Measurements from ENCODE around the gene AAK1. TPM values are rescaled to one million over a fixed set of nuclear protein-coding genes. Genes with fewer than 3 reads are reported as not detected.
A peak's percentile ranks its signal among the peaks of the same experiment; 100 is the strongest.

AAK1 gene
- total RNA-seq, 1 donor from 2014 or later = 108 TPM

DNA sequence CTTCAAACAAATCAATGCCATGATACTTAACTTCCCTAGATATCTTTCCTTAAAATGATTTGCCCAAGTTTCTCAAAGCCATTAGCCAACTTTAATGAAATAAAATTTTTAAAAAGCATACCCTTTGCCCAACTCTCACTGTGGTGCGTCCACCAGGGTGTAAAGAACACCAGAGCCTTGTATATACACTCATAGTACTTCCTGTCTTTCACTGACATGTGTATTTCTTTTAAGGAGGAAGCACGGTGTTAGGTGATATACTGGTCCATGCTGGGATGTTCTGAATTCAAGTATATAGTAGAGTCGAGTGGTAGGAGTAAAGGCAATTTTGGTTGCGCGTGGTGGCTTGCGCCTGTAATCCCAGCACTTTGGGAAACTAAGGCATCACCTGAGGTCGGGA is 22.7 kb downstream of the AAK1 start:
- Mint-ChIP-seq H3K9me3 (ENCODE audit: unreplicated experiment) (no peaks in the 10 kb centered on the region), H3K36me3 (ENCODE audit: low read depth, unreplicated experiment) (peaks cover 6% of the 10 kb centered on the region), H3K27me3 (ENCODE audit: low read depth, unreplicated experiment) (no peaks in the 10 kb centered on the region), H3K27ac (ENCODE audit: unreplicated experiment) (no peak overlapping the region), H3K4me3 (ENCODE audit: unreplicated experiment) (no peak overlapping the region), H3K4me1 (ENCODE audit: low read depth, unreplicated experiment) (peaks cover 6% of the 10 kb centered on the region)
- H3K4me1 ChIP-seq (ENCODE audit: insufficient read depth, low read length) = peaks cover 9% of the 10 kb centered on the region
- no peak overlapping the region for H3K9ac ChIP-seq (ENCODE audit: low read length)
- peaks cover 94% of the 10 kb centered on the region for H4K20me1 ChIP-seq (ENCODE audit: insufficient read depth, low read length)
- TF ChIP-seq, protein P1, sequence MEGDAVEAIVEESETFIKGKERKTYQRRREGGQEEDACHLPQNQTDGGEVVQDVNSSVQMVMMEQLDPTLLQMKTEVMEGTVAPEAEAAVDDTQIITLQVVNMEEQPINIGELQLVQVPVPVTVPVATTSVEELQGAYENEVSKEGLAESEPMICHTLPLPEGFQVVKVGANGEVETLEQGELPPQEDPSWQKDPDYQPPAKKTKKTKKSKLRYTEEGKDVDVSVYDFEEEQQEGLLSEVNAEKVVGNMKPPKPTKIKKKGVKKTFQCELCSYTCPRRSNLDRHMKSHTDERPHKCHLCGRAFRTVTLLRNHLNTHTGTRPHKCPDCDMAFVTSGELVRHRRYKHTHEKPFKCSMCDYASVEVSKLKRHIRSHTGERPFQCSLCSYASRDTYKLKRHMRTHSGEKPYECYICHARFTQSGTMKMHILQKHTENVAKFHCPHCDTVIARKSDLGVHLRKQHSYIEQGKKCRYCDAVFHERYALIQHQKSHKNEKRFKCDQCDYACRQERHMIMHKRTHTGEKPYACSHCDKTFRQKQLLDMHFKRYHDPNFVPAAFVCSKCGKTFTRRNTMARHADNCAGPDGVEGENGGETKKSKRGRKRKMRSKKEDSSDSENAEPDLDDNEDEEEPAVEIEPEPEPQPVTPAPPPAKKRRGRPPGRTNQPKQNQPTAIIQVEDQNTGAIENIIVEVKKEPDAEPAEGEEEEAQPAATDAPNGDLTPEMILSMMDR (IDR thresholded peaks at IDR 0.05; ENCODE audit: insufficient read depth, low read depth, low read length) = no peak
- TF ChIP-seq EZH2 (IDR thresholded peaks at IDR 0.05; ENCODE audit: insufficient read depth, low read length) = no peak
- H2AFZ ChIP-seq (ENCODE audit: low read depth, low read length) = no peak overlapping the region
- no peak overlapping the region for H3K4me2 ChIP-seq (ENCODE audit: low read length)
- no peak overlapping the region for H3K4me3 ChIP-seq (ENCODE audit: insufficient read depth, low read depth, low read length)
- H3K27me3 ChIP-seq (ENCODE audit: insufficient read depth, low read length) = no peaks in the 10 kb centered on the region
- H3K27ac ChIP-seq (ENCODE audit: low read depth, low read length) = no peak overlapping the region
- FAIRE-seq (no peak), DNase-seq (ENCODE audit: low read depth) (no peak)
- H3K9me3 ChIP-seq (ENCODE audit: insufficient read depth, low read depth, low read length) = no peaks in the 10 kb centered on the region
- peaks cover 97% of the 10 kb centered on the region for H3K79me2 ChIP-seq (ENCODE audit: insufficient read depth, low read length)
- H3K36me3 ChIP-seq (ENCODE audit: insufficient read depth, low read length) = no peaks in the 10 kb centered on the region

DNA sequence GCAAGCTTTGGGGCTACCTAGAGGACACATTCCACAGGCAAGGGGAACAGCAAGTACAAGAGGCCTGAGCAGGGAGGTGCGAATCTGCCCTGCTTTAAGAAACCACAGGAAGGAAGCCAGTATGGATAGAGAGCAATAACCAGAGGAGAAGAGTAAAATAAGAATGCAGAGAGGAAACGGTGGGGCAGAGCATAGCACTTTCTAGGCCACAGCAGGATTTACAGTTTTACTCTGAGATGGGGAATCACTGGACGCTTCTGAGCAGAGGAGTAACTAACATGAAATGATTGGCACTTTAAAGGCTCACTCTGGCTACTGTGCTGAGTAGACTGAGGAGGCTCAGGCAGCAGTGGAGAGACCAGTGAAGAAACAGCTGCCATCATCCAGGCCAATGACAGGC is 23.8 kb downstream of the AAK1 start:
- H3K79me2 ChIP-seq (ENCODE audit: insufficient read depth, low read length) = peaks cover 95% of the 10 kb centered on the region
- Mint-ChIP-seq H3K27ac (ENCODE audit: unreplicated experiment) (no peak overlapping the region), H3K9me3 (ENCODE audit: unreplicated experiment) (no peaks in the 10 kb centered on the region), H3K36me3 (ENCODE audit: low read depth, unreplicated experiment) (peaks cover 9% of the 10 kb centered on the region), H3K4me1 (ENCODE audit: low read depth, unreplicated experiment) (peaks cover 14% of the 10 kb centered on the region), H3K4me3 (ENCODE audit: unreplicated experiment) (no peak overlapping the region), H3K27me3 (ENCODE audit: low read depth, unreplicated experiment) (no peaks in the 10 kb centered on the region)
- H3K27ac ChIP-seq (ENCODE audit: low read depth, low read length) = no peak overlapping the region
- H3K27me3 ChIP-seq (ENCODE audit: insufficient read depth, low read length) = no peaks in the 10 kb centered on the region
- H3K36me3 ChIP-seq (ENCODE audit: insufficient read depth, low read length) = no peaks in the 10 kb centered on the region
- DNase-seq (ENCODE audit: low read depth) (no peak), FAIRE-seq (no peak)
- no peak overlapping the region for H3K4me3 ChIP-seq (ENCODE audit: insufficient read depth, low read depth, low read length)
- H2AFZ ChIP-seq (ENCODE audit: low read depth, low read length) = no peak overlapping the region
- H3K4me1 ChIP-seq (ENCODE audit: insufficient read depth, low read length) = peaks cover 8% of the 10 kb centered on the region
- H4K20me1 ChIP-seq (ENCODE audit: insufficient read depth, low read length) = peaks cover 94% of the 10 kb centered on the region
- TF ChIP-seq EZH2 (IDR thresholded peaks at IDR 0.05; ENCODE audit: insufficient read depth, low read length) = no peak
- TF ChIP-seq, protein P1 (IDR thresholded peaks at IDR 0.05; ENCODE audit: insufficient read depth, low read depth, low read length) = no peak
- H3K9ac ChIP-seq (ENCODE audit: low read length) = no peak overlapping the region
- H3K4me2 ChIP-seq (ENCODE audit: low read length) = no peak overlapping the region
- no peaks in the 10 kb centered on the region for H3K9me3 ChIP-seq (ENCODE audit: insufficient read depth, low read depth, low read length)

DNA sequence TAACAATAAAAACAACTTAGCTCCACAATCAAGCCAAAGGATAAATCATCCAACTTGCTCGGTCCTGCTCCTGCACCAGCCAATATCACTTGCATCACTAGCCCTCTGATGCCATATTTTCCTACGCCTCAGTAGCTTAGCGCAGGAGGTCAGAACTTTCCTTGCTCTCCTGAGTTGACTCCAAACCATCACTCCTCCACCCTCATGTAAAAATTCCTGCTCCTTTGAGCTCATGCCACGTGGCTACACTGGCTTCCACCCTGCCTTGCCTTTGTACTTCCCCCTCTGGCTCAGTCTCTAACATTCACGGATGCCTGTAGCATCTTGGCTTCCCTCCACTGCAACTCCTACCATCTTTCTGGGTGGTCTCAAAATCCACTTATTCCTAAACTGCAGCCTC is 25.2 kb downstream of the AAK1 start:
- no peaks in the 10 kb centered on the region for H3K9me3 ChIP-seq (ENCODE audit: insufficient read depth, low read depth, low read length)
- Mint-ChIP-seq H3K27me3 (ENCODE audit: low read depth, unreplicated experiment) (no peaks in the 10 kb centered on the region), H3K27ac (ENCODE audit: unreplicated experiment) (no peak overlapping the region), H3K9me3 (ENCODE audit: unreplicated experiment) (no peaks in the 10 kb centered on the region), H3K4me1 (ENCODE audit: low read depth, unreplicated experiment) (peaks cover 22% of the 10 kb centered on the region), H3K36me3 (ENCODE audit: low read depth, unreplicated experiment) (peaks cover 14% of the 10 kb centered on the region), H3K4me3 (ENCODE audit: unreplicated experiment) (no peak overlapping the region)
- peaks cover 95% of the 10 kb centered on the region for H3K79me2 ChIP-seq (ENCODE audit: insufficient read depth, low read length)
- H3K36me3 ChIP-seq (ENCODE audit: insufficient read depth, low read length) = no peaks in the 10 kb centered on the region
- H3K9ac ChIP-seq (ENCODE audit: low read length) = no peak overlapping the region
- peaks cover 8% of the 10 kb centered on the region for H3K4me1 ChIP-seq (ENCODE audit: insufficient read depth, low read length)
- no peak overlapping the region for H3K27ac ChIP-seq (ENCODE audit: low read depth, low read length)
- DNase-seq (ENCODE audit: low read depth) (peak; percentile 24), FAIRE-seq (no peak)
- H4K20me1 ChIP-seq (ENCODE audit: insufficient read depth, low read length) = peaks cover 95% of the 10 kb centered on the region
- no peak overlapping the region for H3K4me2 ChIP-seq (ENCODE audit: low read length)
- TF ChIP-seq EZH2 (IDR thresholded peaks at IDR 0.05; ENCODE audit: insufficient read depth, low read length) = no peak
- TF ChIP-seq, protein P1 (IDR thresholded peaks at IDR 0.05; ENCODE audit: insufficient read depth, low read depth, low read length) = no peak
- H3K27me3 ChIP-seq (ENCODE audit: insufficient read depth, low read length) = no peaks in the 10 kb centered on the region
- no peak overlapping the region for H2AFZ ChIP-seq (ENCODE audit: low read depth, low read length)
- no peak overlapping the region for H3K4me3 ChIP-seq (ENCODE audit: insufficient read depth, low read depth, low read length)

All from astrocyte (in vitro differentiated cells and primary cell).